Endothelial cell of umbilical vein (primary cell): ENCODE results near the gene PPP2R5D.

Experiments
- EZH2 ChIP-seq: IDR thresholded peaks from 2 replicates; pipeline ENCODE4 v1.6.1; 2012; ENCODE audit warnings: borderline replicate concordance, low read depth, mild to moderate bottlenecking, moderate library complexity, low read length, inconsistent platforms; ENCODE audit not compliant: severe bottlenecking
- GATA2 ChIP-seq: IDR thresholded peaks from 2 replicates; pipeline ENCODE4 v1.7.0; 2011; ENCODE audit warnings: low read depth, mild to moderate bottlenecking, moderate library complexity, mixed read lengths, low read length; ENCODE audit not compliant: insufficient read length, insufficient read depth
- JUN ChIP-seq: IDR thresholded peaks from 2 replicates; pipeline ENCODE4 v1.6.1; 2011; ENCODE audit warnings: borderline replicate concordance, low read depth; ENCODE audit not compliant: insufficient read length, insufficient read depth
- POLR2A ChIP-seq: IDR thresholded peaks from 2 replicates; pipeline ENCODE4 v1.6.1; 2012; ENCODE audit warnings: low read depth, mild to moderate bottlenecking, control low read depth, low read length
- TF ChIP-seq, protein P1 (sequence below), 2 donors: IDR thresholded peaks; 1 replicate in 1 of 2; 2 replicates in 1 of 2; pipeline ENCODE4 v1.5.1; 2011; ENCODE audit warnings: low read length in 2 of 2, mild to moderate bottlenecking in 2 of 2, moderate library complexity in 2 of 2, control low read depth in 1 of 2, inconsistent platforms in 1 of 2, low read depth in 1 of 2; ENCODE audit not compliant: insufficient read depth in 1 of 2; ENCODE audit errors: extremely low read depth in 1 of 2
- TF ChIP-seq, protein P2 (sequence below): IDR thresholded peaks from 2 replicates; pipeline ENCODE4 v1.6.1; 2011; ENCODE audit not compliant: insufficient read depth, insufficient read length

DNA sequence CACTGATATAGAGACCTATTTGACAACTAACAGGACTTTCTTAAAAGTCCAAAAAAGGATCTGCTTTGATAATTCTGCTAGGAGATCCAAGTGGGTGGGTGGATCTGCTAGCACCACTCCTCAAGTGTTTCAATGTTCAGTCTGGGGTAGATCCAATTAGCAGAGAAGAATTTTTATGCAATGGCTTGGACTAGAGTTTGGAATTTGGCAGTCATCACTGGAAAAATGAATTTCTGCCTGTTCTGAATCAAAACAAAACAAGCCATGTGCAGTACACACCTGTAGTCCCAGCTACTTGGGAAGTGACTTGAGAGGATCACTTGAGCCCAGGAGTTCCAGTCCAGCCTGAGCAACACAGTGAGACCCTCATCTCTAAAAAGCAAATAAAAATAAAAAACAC lies 36.4 kb upstream of the PPP2R5D start:
- TF ChIP-seq, protein P1, sequence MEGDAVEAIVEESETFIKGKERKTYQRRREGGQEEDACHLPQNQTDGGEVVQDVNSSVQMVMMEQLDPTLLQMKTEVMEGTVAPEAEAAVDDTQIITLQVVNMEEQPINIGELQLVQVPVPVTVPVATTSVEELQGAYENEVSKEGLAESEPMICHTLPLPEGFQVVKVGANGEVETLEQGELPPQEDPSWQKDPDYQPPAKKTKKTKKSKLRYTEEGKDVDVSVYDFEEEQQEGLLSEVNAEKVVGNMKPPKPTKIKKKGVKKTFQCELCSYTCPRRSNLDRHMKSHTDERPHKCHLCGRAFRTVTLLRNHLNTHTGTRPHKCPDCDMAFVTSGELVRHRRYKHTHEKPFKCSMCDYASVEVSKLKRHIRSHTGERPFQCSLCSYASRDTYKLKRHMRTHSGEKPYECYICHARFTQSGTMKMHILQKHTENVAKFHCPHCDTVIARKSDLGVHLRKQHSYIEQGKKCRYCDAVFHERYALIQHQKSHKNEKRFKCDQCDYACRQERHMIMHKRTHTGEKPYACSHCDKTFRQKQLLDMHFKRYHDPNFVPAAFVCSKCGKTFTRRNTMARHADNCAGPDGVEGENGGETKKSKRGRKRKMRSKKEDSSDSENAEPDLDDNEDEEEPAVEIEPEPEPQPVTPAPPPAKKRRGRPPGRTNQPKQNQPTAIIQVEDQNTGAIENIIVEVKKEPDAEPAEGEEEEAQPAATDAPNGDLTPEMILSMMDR (IDR thresholded peaks at IDR 0.05; ENCODE audit: extremely low read depth in 1 of 2, insufficient read depth in 1 of 2, low read depth in 1 of 2, low read length in 2 of 2) = no peak
- no peak for TF ChIP-seq EZH2
- TF ChIP-seq JUN = no peak
- TF ChIP-seq, protein P2, sequence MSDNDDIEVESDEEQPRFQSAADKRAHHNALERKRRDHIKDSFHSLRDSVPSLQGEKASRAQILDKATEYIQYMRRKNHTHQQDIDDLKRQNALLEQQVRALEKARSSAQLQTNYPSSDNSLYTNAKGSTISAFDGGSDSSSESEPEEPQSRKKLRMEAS = no peak
- TF ChIP-seq POLR2A = no peak
- TF ChIP-seq GATA2 = no peak
